ENCODE results near the gene TFAP2E. TPM values are rescaled to one million over a fixed set of nuclear protein-coding genes. Genes with fewer than 3 reads are reported as not detected.

The TFAP2E gene
- not detected in 2 replicates for total RNA-seq (2014; rRNA removed; shearing (Covaris generic))

DNA sequence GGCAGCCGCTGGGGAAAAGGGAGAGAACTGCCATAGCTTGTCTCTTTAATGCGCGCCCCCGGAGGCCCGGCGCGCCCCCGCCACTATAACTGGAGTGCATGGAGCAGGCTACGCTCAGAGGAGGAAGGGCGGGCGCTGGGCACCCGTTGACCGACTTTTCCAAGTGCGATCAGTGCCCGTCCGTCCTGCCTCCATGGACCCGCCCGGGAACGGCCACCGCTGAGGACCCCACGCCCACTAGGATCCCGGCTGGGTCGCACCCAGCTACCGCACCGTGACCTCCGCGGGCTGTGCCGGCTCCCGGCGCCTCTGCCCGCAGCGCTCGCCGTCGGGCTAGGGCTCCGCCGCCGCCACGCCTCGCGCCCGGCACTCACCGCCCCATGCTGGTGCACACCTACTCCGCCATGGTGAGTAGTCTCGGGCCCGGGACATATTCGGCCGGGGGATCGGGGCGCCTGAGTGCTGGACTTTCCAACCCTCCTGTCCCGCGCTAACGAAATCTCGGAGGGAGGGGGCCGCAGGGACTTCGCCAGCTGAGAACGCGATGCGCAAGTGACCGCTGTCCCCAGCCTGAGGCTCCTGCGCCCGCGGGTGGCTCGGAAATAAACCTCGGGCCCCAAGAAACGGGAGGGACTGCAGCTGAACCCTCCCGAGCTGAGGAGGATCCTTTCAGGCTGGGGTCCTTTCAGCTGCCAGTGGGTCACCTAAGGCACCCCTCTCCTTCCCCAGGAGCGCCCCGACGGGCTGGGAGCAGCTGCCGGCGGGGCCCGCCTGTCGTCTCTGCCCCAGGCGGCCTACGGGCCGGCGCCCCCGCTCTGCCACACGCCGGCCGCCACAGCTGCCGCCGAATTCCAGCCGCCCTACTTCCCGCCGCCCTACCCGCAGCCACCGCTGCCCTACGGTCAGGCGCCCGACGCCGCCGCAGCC, at the start of gene TFAP2E:
TSS of gene TFAP2E (plus strand) at position 117 of the 927 bp plus-strand sequence. CDS start at position 381, 264 bp downstream.
- no peak for DNase-seq (ENCODE audit: low spot score)

DNA sequence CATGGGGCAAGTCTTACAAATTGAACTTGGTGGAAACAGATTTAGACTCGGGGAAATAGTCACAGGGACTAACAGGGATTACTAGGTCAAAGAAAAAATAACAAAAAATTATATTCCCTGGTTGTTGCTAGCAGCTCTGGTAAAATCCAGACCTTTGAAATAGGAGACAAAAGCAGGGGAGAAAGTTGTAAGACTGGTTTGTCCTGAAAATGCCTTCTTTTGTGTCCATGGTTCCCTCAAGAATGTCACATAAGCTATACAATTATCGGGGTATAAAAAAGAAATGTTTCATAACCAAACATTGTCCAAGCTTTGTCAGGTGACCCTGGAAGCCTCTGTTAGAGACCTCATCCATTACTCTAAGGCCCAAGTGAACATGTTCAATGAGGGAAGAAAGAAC, 49.0 kb upstream of the TFAP2E start:
- no peak for DNase-seq (ENCODE audit: low spot score)

DNA sequence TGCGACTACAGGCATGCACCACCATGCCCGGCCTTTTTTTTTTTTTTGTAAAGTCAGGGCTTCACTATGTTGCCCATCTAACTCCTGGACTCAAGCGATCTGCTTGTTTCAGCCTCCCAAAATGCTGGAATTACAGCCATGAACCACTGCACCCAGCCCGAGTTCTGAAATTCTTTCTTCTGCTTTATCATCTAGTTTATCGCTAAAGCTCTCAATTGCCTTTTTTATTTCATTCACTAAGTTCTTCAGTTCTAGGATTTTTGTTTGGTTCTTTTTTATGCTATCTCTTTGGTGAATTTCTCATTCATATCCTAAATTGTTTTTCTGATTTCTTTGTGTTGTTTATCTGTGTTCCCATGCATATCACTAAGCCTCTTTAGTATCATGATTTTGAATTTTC, 42.9 kb upstream of the TFAP2E start:
- no peak for DNase-seq (ENCODE audit: low spot score)

DNA sequence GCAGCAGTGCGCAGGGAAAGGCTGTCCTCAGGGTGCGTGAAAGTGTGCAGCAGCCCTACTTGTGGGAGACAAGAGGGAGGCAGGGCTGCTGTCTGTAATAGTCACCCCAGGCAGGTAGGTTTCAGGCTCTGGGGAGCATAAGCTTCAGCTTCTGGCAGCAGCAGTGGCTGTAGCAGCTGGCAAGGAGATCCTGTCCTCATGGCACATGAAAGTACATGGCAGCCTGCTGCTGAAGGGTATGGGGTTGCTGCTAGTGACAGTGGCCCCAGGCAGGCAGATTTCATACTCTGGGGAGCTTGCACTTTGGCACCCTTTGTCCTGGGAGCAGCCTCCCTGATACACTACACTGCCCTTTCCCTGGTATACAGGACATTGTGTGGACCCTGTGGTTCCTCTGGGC, 42.2 kb upstream of the TFAP2E start:
- DNase-seq (ENCODE audit: low spot score), result no peak

DNA sequence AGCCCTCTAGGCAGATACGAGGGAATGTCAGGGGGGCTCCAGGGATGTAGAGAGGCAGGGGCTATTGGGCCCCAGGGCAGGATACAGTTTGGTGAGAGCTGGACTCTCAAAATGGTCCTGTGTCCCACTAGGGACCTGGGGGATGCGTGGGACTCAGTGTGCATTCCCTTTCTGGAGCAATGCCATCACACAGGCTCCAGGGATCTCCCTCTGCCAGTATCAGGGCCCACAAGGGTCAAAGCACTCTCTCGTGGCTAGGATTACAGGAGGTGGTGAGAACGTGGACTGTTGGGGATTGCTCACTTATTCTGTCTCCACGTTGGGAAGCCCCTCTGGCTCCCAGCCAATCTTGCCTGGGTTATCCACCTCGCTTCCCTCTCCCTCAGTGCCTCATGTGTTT, 41.7 kb upstream of the TFAP2E start:
- no peak for DNase-seq (ENCODE audit: low spot score)

DNA sequence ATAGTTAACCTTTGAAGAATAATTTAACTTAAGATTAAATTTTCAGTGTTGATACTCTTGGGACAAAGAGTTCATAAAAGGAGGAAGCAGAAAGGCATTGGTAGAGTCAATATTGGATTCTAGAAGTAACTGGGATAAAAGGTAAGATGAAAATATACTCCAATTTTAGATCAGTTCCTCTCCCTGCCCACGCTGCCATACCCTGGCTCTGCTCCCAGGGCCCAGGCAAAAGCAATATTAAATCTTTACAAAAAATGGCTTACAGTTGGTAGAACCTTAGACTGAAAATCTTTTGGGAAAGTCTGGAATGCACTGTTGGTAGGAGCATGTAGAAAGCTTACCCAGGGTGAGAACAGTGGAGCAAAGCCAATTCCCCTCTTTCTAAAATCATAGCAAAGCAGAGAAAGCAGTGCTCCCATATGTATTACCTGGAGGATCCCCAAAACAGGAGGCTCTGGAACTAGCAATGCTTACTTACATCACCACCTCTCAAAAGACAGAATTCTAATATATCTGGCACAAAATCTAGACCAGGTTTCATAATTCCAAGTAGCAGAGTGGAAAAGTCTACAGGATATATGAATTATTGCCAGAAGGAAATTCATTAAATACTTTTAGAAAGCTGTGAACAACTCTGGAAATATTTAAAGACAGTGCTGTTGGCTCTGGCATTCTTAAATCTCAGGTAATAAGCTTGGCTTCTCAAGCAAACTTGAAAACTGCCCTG, 40.5 kb upstream of the TFAP2E start:
- DNase-seq (ENCODE audit: low spot score), result no peak

DNA sequence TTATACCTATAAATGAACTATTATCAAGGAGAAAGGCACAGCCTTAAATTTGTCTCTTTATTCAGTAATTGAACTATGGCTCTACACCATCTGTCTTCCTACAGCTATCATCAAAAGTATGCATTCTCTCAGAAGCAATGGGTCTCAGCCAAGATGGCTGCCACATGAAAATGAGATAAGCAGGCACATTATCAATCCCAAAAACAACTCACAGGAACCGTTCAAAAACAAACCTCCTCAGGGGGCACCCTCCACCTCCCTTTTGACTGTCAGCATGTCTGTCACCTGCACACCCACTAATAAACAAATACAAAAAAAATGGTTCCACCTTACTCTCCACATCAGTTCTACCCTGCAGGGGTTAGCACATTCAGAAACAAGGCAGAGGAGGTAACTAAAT, 39.5 kb upstream of the TFAP2E start:
- no peak for DNase-seq (ENCODE audit: low spot score)

DNA sequence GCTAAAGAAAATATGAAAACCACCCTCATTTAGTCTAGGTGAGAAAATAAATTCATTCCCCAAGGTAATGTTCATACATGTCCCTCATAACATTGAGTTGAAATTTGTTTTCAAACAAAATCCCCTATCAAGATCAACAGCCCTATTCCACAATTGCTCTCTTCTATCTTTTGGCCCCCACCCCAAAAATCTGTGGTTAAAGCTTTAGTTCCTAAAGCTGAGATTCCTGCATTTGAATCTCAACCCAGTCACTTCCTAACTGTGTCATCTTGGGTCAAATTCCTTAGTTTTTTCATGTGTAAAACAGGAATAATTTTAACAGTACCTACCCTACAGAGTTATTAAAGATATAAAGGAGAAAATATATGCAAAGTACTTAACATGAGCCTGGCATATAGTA, 37.9 kb upstream of the TFAP2E start:
- DNase-seq (ENCODE audit: low spot score), result no peak

DNA sequence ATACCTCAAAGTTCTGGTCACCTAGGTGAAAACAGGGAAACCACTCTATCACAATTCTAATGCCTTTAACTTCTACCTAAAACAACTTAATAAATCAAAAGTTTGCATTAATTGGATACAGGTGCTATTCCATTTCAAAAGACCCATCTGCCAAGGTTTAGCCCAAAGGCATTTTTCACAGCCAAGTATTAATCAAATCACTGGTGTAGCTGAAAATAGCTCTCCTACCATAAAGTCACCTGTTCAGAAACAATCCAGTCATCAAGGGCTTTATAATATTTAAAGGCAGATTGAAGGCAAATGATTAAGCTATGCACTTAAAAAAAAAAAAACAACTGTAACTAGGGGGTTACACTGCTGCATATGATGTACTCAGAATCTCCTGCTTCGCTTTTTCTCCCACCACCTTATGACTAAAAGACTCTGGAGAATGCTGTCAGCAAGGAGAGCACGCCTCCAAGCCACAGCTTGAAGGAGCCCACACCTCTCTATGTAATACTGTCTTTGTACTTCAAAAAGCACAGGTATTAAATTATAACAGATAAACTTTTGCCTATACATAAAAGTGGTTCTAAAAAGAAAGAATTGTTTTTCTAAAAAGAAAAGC, 36.5 kb upstream of the TFAP2E start:
- DNase-seq (ENCODE audit: low spot score), result no peak

DNA sequence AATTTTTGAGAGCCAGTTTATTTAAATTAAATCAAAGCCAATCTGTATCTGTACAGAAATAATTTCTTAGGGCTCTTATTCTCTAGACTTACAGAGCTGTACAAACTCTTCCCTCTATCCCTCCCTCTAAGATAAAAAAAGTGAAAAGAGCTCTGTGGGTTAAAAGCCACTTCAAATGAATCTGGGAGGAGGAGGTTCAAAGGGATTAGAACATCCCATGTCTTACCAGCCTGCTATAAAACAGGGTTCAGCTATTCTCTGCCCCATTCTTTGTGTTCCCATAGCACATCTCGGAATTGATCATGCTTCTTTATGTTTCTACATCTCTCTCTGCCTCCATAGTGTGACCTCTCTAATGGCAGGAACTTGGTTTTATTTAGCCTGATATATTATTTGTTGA, 35.3 kb upstream of the TFAP2E start:
- no peak for DNase-seq (ENCODE audit: low spot score)

DNA sequence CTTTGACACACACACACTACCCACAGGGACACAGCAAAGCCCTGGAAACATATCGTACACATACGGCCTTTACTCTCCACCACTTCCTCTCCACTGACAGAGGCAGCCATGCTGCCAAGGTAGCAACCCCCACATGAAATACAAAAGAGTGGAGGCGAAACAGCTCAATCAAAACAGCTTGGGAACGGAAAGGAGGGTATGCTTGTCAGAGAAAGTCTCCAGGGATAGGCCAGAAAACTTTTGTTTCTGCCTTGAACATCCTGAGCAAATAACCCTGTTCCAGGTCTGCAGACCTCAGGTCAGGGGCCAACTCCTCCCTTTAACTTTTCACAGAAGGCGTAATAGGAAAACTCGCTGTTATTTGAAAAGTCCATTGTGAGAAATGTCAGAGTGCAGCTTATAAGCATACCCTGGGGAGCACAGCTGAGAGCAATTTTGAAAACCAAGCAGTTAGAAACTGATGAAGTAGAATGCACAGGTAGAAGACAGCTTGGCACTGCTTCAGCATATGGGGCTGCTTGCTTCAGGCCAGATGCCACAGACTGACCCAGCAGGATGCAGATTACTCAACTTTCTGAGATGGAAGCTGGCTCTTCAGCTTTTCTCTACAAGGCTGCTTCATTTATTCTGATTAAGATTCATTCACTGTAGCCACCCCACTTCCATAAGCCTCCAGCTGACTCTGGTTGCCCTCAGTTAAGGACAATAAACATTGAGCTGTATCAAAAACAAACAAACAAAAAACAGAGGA, 33.9 kb upstream of the TFAP2E start:
- no peak for DNase-seq (ENCODE audit: low spot score)

DNA sequence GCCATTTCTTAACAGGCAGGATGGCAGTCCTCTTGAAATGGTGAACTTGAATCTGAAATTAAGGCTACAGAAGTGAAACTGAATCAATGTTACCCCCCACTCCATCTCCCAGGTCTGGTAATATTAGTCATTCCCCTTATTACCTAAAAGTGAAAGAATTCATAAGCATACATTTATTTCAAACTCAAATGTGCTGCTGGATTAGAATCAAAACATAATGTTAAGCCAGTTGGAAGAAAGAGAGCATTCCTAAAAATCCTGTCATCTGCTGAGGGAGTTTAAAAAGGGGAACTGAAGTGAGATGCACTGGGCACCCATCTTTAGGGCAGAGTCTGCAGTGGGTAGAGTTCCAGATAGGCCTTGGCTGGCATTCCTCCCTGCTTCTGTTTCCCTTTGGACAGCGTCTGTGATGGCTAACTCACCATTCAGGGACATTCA, 33.3 kb upstream of the TFAP2E start:
- no peak for DNase-seq (ENCODE audit: low spot score)

DNA sequence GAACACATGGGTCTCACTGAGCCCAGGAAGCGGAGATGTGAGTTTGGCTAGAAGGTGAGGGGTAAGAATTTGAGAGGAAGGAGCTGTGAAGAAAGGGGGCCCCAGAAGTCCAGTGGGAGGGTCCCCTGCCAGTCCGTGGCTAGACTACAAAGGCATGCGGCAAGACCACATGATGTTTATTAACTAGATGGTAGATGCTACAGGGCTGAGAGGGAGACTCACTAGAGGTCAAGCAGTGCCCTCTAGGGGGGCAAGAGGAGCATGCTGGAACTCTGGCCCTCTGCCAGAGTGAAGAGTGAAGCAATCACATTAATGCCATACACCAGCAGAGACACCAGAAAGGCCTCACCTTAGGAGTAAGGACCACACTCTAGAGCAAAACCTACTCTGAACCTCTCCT, 28.1 kb upstream of the TFAP2E start:
- DNase-seq (ENCODE audit: low spot score), result peak; percentile 40

DNA sequence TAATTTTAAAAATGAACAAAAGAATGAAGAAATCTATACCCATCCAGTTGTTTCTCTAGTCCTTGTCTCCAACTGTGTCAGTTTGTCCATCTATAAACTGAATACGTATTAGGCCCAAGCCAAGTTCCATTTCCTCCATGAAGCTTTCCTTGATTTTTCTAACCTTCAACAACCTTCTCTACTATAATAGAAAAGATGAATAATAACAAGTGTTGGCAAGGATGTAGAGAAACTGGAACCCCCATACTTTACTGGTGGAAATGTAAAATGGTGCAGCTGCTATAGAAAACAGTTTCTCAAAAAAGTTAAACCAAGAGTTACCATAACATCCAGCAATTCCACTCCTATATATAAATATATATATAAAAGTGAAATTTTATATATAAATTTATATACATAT, 26.5 kb upstream of the TFAP2E start:
- DNase-seq (ENCODE audit: low spot score), result no peak

DNA sequence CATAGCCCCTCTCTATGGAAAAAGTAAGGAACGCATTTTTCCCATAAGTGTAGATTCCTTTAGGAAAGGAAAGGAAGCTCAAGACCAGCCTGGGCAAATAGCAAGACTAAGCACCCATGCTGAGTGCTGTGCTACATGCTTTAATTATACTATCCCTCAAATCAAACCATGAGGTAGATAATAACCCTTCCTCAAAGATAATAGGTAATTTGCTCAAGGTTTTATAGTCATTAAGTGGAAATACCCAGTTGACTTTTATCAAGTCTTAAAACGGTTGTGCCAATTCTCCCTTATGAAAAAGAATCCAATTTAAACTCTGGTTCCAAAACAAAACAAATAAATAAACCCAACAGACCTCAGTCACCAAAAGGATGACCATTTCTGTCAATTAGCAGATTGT, 19.3 kb upstream of the TFAP2E start:
- no peak for DNase-seq (ENCODE audit: low spot score)

DNA sequence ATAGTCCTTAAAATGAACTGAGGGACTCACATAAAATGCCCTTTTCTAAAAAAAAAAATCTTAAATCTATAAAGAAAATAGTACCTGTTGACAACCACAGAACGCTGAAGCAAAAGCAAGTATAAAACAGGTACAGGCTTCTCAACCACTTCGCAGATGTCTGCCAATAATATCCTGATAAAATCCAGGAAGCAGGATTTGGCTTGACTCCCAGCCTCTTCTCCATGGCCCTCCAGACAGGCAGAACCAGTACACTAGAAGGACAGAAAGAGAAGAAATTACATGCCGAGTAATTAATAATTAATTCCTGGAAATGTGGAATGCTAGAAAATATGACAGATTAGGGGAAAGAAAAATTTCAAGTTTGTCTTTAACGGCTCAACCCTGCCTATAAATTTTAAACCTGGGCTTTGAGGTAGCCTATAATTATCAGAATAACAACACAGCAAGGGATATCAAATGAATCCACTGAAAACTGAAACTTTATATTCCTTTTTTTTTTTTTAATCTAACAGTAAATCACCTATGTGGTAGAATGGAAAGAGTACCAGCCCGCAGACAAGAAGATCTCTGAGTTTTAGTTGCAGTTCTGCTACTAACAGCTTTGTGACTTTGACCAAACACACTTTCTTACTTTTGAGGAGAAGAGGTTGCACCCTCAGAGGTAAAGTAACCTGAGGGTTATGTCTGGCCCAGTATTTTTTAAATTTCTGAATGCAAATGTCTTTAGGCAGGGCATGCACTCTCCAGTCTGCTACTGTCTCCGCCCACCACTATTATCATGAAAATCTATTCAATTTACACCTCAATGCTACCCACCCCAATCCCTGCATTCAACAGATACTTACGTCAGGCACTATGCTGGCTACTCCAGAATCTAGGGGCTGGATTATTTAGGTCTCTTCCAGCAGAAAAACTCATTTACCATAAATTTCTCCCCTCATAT, 18.6 kb upstream of the TFAP2E start:
- DNase-seq (ENCODE audit: low spot score), result no peak

DNA sequence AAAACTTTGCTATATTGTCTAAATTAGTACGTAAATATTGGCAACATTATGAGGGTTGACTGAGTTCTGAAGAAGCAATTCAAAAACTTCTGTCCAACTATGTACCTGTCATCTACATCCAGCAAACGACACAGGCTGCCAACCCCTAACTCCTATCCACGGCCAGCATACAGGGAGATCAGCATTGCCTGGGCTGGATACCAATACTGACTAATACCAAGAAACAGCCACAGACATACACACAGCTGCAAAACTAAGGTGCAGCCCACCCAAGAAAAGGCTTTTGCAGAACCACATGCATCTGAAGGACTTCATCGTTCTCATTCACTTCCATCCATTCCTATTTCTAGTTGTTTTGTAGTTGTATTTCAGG, 17.9 kb upstream of the TFAP2E start:
- DNase-seq (ENCODE audit: low spot score), result no peak

DNA sequence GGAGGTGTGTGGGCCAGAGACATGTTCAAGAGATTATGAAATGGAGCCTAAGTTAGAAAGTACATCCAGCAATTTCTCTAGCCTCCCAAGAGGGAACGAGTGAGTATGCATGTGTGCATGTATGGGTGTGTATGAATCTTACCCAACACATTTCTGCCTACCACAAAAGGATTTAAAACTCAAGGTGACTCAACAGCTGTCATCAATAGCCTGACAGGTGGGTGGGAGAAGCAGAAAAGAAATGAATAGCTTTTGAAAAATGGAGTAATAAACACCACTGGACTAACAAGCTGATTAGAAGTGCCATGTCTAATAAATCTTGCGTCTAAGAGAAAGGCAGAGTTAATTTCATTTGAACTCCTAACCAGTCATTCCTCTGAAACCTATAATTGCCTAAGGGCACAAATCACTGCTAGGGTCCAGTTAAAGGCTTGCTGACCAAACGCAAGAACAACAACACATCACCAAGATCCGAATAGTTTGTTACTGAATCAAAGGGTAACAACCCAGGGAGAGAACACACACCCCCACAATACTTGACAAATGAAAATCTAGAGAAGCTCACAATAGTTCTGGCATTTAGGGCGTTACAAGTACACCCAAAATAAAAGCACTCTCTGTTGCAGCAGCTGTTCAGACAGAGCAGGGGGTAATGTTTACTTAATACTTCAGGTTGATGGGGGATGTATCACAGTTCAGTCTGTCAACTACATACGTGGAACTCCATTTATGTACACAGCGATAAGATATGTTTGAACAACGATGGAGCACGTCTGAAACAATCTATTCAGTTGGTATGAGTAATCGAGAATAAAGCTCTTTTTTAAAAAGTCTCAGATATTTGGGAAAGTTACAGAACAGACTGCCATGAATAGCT, 17.3 kb upstream of the TFAP2E start:
- no peak for DNase-seq (ENCODE audit: low spot score)

DNA sequence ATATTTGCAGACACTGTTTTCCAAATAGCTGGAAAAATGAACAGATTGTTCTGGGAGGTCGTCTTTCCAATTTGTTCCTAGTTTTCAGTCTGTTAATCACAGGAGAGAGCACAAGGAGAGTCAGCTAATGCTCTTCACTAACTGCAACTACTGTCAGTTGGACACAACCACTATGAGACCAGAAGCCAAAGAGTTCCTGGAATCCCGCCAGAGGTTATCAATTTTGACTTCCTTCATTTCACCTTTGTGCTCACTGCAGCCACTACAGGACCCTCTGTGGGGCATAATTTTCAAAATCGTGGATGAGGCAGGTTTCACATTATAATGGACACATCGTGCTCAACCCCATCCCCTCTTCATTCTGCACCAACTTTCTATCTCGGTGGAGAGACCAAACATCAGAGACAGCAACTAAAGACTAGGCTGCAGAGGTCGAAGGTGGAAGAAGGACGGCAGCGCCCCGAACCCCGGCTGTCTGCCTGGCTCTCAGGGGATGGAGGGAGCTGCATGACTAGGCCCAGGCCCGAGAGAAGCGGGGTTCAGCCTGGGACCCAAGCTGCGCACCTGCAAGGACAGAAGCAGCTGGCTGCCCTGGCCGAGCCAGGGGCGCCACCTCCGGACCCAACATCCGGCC, 16.5 kb upstream of the TFAP2E start:
- no peak for DNase-seq (ENCODE audit: low spot score)

Data from H4 (cell line).